ENCODE measurements around the gene SORBS1.

SORBS1 gene

DNA sequence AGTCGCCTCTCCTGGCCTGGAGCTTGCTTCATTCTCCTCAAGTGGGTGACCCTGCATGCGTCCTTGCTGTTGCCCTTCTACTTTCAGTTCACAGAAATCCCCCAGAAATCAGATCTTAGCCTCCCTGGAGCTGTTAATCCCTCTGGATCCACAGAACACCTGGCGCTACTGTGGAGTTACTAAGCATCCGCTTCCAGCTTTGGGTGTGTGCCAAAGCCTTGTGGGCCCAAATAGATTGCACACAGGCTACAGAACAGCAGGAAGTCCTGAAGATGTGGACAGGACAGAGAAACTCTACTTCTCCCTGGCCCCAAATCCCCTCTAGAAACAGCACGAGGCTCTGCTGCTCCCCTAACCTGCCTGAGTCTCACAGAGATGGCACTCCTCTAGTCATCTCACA, 233.8 kb downstream of the SORBS1 start:
- Histone ChIP-seq H3K4me1 (ENCODE audit: control insufficient read depth, insufficient read depth, low read length) (peaks cover 9% of the 10 kb centered on the region), H3K4me3 (ENCODE audit: low read depth, low read length) (no peak overlapping the region), H3K36me3 (ENCODE audit: control insufficient read depth in 2 of 2, insufficient read depth in 1 of 2, low read length in 2 of 2) (no peaks in the 10 kb centered on the region), H3K27ac (ENCODE audit: extremely low read depth, low read depth, low read length) (no peak overlapping the region; the same call in 1 of the 2 replicates), H3K9me3 (ENCODE audit: control insufficient read depth, insufficient read depth, low read depth, low read length) (no peaks in the 10 kb centered on the region)
- POLR2A ChIA-PET, result no interaction called here
- TF ChIP-seq ZNF843 (tag by site-specific recombination; IDR thresholded peaks at IDR 0.05) (no peak), ZSCAN30 (tag by site-specific recombination; IDR thresholded peaks at IDR 0.05) (no peak), ZNF426 (tag by site-specific recombination; IDR thresholded peaks at IDR 0.05) (no peak), ZNF239 (tag by site-specific recombination; IDR thresholded peaks at IDR 0.05) (no peak), ZFP69B (tag by site-specific recombination; IDR thresholded peaks at IDR 0.05) (peak; percentile 87), ZNF133 (tag by site-specific recombination; IDR thresholded peaks at IDR 0.05) (no peak), ZNF558 (tag by site-specific recombination; IDR thresholded peaks at IDR 0.05) (no peak), ZFP37 (tag by site-specific recombination; IDR thresholded peaks at IDR 0.05) (no peak), ZNF549 (tag by site-specific recombination; IDR thresholded peaks at IDR 0.05) (no peak), ZNF544 (tag by site-specific recombination; IDR thresholded peaks at IDR 0.05) (no peak), ZNF623 (tag by site-specific recombination; IDR thresholded peaks at IDR 0.05) (no peak), OSR2 (tag by site-specific recombination; IDR thresholded peaks at IDR 0.05) (peak; percentile 86), ZNF660 (tag by site-specific recombination; IDR thresholded peaks at IDR 0.05) (no peak), ZNF670 (tag by site-specific recombination; IDR thresholded peaks at IDR 0.05; ENCODE audit: low read depth) (no peak), HOXA7 (CRISPR knock-in tag; IDR thresholded peaks at IDR 0.05; ENCODE audit: borderline replicate concordance) (no peak), ZNF2 (tag by site-specific recombination; IDR thresholded peaks at IDR 0.05) (no peak), ZNF292 (tag by site-specific recombination; IDR thresholded peaks at IDR 0.05; ENCODE audit: borderline replicate concordance, low read depth) (no peak), ZNF677 (tag by site-specific recombination; IDR thresholded peaks at IDR 0.05) (no peak), ZBTB17 (tag by site-specific recombination; IDR thresholded peaks at IDR 0.05) (no peak), GLIS1 (tag by site-specific recombination; IDR thresholded peaks at IDR 0.05) (peak; percentile 55; the same call in 1 of the 2 replicates), ZNF747 (tag by site-specific recombination; IDR thresholded peaks at IDR 0.05) (no peak), MZF1 (tag by site-specific recombination; IDR thresholded peaks at IDR 0.05; ENCODE audit: borderline replicate concordance) (peak; percentile 85), ZNF600 (tag by site-specific recombination; IDR thresholded peaks at IDR 0.05) (no peak), SCRT2 (tag by site-specific recombination; IDR thresholded peaks at IDR 0.05) (no peak), ZIC2 (tag by site-specific recombination; IDR thresholded peaks at IDR 0.05) (peak; percentile 95)
- TF ChIP-seq, protein P1, sequence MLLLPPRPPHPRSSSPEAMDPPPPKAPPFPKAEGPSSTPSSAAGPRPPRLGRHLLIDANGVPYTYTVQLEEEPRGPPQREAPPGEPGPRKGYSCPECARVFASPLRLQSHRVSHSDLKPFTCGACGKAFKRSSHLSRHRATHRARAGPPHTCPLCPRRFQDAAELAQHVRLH (tag by site-specific recombination; IDR thresholded peaks at IDR 0.05), result no peak
- TF ChIP-seq, protein P2, sequence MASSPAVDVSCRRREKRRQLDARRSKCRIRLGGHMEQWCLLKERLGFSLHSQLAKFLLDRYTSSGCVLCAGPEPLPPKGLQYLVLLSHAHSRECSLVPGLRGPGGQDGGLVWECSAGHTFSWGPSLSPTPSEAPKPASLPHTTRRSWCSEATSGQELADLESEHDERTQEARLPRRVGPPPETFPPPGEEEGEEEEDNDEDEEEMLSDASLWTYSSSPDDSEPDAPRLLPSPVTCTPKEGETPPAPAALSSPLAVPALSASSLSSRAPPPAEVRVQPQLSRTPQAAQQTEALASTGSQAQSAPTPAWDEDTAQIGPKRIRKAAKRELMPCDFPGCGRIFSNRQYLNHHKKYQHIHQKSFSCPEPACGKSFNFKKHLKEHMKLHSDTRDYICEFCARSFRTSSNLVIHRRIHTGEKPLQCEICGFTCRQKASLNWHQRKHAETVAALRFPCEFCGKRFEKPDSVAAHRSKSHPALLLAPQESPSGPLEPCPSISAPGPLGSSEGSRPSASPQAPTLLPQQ (tag by site-specific recombination; IDR thresholded peaks at IDR 0.05), result peak; percentile 93
- TF ChIP-seq, protein P3, sequence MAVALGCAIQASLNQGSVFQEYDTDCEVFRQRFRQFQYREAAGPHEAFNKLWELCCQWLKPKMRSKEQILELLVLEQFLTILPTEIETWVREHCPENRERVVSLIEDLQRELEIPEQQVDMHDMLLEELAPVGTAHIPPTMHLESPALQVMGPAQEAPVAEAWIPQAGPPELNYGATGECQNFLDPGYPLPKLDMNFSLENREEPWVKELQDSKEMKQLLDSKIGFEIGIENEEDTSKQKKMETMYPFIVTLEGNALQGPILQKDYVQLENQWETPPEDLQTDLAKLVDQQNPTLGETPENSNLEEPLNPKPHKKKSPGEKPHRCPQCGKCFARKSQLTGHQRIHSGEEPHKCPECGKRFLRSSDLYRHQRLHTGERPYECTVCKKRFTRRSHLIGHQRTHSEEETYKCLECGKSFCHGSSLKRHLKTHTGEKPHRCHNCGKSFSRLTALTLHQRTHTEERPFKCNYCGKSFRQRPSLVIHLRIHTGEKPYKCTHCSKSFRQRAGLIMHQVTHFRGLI (tag by site-specific recombination; IDR thresholded peaks at IDR 0.05), result no peak
- TF ChIP-seq, protein P4, sequence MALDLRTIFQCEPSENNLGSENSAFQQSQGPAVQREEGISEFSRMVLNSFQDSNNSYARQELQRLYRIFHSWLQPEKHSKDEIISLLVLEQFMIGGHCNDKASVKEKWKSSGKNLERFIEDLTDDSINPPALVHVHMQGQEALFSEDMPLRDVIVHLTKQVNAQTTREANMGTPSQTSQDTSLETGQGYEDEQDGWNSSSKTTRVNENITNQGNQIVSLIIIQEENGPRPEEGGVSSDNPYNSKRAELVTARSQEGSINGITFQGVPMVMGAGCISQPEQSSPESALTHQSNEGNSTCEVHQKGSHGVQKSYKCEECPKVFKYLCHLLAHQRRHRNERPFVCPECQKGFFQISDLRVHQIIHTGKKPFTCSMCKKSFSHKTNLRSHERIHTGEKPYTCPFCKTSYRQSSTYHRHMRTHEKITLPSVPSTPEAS (tag by site-specific recombination; IDR thresholded peaks at IDR 0.05), result no peak
- TF ChIP-seq, protein P5, sequence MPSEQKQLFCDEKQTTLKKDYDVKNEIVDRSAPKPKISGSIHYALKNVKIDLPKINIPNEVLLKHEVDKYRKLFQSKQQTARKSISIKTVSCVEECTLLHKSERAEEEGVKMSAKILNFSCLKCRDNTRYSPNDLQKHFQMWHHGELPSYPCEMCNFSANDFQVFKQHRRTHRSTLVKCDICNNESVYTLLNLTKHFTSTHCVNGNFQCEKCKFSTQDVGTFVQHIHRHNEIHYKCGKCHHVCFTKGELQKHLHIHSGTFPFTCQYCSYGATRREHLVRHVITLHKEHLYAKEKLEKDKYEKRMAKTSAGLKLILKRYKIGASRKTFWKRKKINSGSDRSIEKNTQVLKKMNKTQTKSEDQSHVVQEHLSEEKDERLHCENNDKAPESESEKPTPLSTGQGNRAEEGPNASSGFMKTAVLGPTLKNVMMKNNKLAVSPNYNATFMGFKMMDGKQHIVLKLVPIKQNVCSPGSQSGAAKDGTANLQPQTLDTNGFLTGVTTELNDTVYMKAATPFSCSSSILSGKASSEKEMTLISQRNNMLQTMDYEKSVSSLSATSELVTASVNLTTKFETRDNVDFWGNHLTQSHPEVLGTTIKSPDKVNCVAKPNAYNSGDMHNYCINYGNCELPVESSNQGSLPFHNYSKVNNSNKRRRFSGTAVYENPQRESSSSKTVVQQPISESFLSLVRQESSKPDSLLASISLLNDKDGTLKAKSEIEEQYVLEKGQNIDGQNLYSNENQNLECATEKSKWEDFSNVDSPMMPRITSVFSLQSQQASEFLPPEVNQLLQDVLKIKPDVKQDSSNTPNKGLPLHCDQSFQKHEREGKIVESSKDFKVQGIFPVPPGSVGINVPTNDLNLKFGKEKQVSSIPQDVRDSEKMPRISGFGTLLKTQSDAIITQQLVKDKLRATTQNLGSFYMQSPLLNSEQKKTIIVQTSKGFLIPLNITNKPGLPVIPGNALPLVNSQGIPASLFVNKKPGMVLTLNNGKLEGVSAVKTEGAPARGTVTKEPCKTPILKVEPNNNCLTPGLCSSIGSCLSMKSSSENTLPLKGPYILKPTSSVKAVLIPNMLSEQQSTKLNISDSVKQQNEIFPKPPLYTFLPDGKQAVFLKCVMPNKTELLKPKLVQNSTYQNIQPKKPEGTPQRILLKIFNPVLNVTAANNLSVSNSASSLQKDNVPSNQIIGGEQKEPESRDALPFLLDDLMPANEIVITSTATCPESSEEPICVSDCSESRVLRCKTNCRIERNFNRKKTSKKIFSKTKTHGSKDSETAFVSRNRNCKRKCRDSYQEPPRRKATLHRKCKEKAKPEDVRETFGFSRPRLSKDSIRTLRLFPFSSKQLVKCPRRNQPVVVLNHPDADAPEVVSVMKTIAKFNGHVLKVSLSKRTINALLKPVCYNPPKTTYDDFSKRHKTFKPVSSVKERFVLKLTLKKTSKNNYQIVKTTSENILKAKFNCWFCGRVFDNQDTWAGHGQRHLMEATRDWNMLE (tag by site-specific recombination; conservative IDR thresholded peaks at IDR 0.05; ENCODE audit: low read depth), result no peak
- CTCF ChIA-PET, result interaction anchor here (0.7 kb wide), 1 partner anchor 84 kb away, joined by 3 read pairs; no protein-coding TSS in a partner anchor

Data from HEK293 (cell line).